Bronchial epithelial cell (primary cell): ENCODE measurements around the gene BARX2. TPM values are rescaled to one million over a fixed set of nuclear protein-coding genes. Genes with fewer than 3 reads are reported as not detected.

Experiments used
- DNase-seq: peaks from one replicate; pipeline ENCODE4 v3.0.0-alpha.2; 2010; ENCODE audit warnings: low read depth
- FAIRE-seq: peaks from 2 replicates; lab custom pipeline; 2011; peaks lifted over from hg19 to GRCh38; lab: Jason Lieb, UNC
- H3K27me3 ChIP-seq: 2 replicates; pipeline ENCODE4 v1.5.1; 2011; ENCODE audit warnings: low read length; ENCODE audit not compliant: control insufficient read depth, insufficient read depth
- H3K36me3 ChIP-seq: 2 replicates; pipeline ENCODE4 v1.5.1; 2011; ENCODE audit warnings: low read length; ENCODE audit not compliant: control insufficient read depth, insufficient read depth
- H3K4me3 ChIP-seq: 2 replicates; pipeline ENCODE4 v1.5.1; 2011; ENCODE audit warnings: mild to moderate bottlenecking, low read depth, low read length, control low read depth
- total RNA-seq: library from RNA; depleted of rRNA; stranded (reverse); fragments of >200 nt; gene quantifications from 2 replicates; pipeline ENCODE4 v1.2.1, GENCODE V29; 2014
- TF ChIP-seq, protein P1 (sequence below): IDR thresholded peaks from 2 replicates; pipeline ENCODE4 v1.5.1; 2011; ENCODE audit warnings: mild to moderate bottlenecking, moderate library complexity, low read length, control low read depth, inconsistent platforms; ENCODE audit not compliant: insufficient read depth, severe bottlenecking

BARX2 gene
- total RNA-seq, 1 donor from 2014 or later = 2.9 TPM

DNA sequence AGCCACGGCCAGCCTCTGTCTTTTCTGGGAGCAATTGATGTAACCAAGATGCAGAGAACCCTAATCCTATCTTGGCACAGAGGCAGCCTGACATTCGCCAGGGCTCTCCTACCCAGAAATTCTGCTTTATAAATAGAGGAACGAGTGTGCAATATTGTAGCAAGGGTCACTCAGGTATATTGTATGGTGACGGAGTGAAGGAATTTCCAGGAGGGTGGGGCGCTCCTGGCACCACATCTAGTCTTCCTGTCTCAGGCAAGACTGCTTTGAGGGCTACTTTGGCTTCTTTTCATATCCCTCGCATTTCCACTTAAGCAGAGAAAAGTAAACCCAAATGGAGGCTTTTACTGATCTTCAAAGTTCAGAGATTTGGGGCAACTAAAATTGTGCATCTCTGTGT is 114.4 kb downstream of the BARX2 start:
- TF ChIP-seq, protein P1, sequence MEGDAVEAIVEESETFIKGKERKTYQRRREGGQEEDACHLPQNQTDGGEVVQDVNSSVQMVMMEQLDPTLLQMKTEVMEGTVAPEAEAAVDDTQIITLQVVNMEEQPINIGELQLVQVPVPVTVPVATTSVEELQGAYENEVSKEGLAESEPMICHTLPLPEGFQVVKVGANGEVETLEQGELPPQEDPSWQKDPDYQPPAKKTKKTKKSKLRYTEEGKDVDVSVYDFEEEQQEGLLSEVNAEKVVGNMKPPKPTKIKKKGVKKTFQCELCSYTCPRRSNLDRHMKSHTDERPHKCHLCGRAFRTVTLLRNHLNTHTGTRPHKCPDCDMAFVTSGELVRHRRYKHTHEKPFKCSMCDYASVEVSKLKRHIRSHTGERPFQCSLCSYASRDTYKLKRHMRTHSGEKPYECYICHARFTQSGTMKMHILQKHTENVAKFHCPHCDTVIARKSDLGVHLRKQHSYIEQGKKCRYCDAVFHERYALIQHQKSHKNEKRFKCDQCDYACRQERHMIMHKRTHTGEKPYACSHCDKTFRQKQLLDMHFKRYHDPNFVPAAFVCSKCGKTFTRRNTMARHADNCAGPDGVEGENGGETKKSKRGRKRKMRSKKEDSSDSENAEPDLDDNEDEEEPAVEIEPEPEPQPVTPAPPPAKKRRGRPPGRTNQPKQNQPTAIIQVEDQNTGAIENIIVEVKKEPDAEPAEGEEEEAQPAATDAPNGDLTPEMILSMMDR = no peak
- no peak overlapping the region for H3K4me3 ChIP-seq
- DNase-seq = peak; percentile 40
- no peaks in the 10 kb centered on the region for H3K27me3 ChIP-seq
- no peaks in the 10 kb centered on the region for H3K36me3 ChIP-seq
- FAIRE-seq = no peak

DNA sequence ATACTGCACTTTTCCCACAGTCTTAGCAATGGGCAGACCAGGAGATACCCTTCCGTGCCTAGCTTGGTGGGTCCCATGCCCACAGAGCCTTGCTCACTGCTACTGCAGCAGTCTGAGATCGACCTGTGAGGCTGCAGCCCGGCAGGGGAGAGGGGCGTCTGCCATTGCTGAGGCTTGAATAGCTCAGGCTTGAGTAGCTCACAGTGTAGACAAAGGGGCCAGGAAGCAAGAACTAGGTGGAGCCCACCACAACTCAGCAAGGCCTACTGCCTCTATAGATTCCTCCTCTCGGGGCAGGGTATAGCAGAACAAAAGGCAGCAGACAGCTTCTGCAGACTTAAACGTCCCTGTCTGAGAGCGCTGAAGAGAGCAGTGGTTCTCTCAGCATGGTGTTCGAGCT is 118.1 kb downstream of the BARX2 start:
- FAIRE-seq (no peak), DNase-seq (no peak)
- H3K4me3 ChIP-seq = no peak overlapping the region
- H3K27me3 ChIP-seq = no peaks in the 10 kb centered on the region
- TF ChIP-seq, protein P1 = no peak
- H3K36me3 ChIP-seq = no peaks in the 10 kb centered on the region

Other genes starting within 250 kb of the BARX2 start
- 31.9 and 50.8 TPM in 2 replicates for gene ARHGAP32, start 183.5 kb upstream of the BARX2 start, total RNA-seq